ENCODE data around the gene MYH7. TPM values are rescaled to one million over a fixed set of nuclear protein-coding genes. Genes with fewer than 3 reads are reported as not detected.
A peak's percentile ranks its signal among the peaks of the same experiment; 100 is the strongest.

MYH7 gene
- total and polyA plus RNA-seq, 9 donors = 0.92 to 1.1 (median 0.95) TPM; not detected in 5

GRCh38 chr14:23370221-23370620, 65.2 kb downstream of the MYH7 start:
- 43 to 68% (median 46%) methylated on average over 1 of the region's 1 CpG for WGBS, 3 donors
- intact Hi-C loops (cut with DNase I) = loop anchor here in 2 of 4 donors (10.0 kb wide), 2 partner anchors 95 to 105 kb away; no protein-coding TSS in a partner anchor

GRCh38 chr14:23366426-23366921, 69.0 kb downstream of the MYH7 start:
- Histone ChIP-seq H3K4me3 (peak overlapping the region; percentile 44), H3K36me3 (no peaks in the 10 kb centered on the region), H3K27me3 (no peaks in the 10 kb centered on the region), H3K9me3 (no peaks in the 10 kb centered on the region), H3K4me1 (ENCODE audit: insufficient read depth) (no peaks in the 10 kb centered on the region), H3K27ac (peak overlapping the region; percentile 98 to 99)
- intact Hi-C loops (cut with DNase I) = no loop called here
- peak; percentile 83 to 88 (median 85) for DNase-seq
- WGBS, 3 donors = 4 to 15% (median 4%) methylated on average over 27 to 34 of the region's 34 CpGs
- no peak for TF ChIP-seq EP300 (IDR thresholded peaks at IDR 0.05)
- TF ChIP-seq CTCF (IDR thresholded peaks at IDR 0.05) = no peak
- TF ChIP-seq POLR2A (IDR thresholded peaks at IDR 0.05) = no peak

More at GRCh38 chr14:23370221-23370620, 65.2 kb downstream of the MYH7 start:
- TF ChIP-seq CTCF (IDR thresholded peaks at IDR 0.05) (no peak), POLR2A (IDR thresholded peaks at IDR 0.05) (no peak), EP300 (IDR thresholded peaks at IDR 0.05) (no peak)
- H3K27me3 ChIP-seq = no peaks in the 10 kb centered on the region
- H3K4me3 ChIP-seq = no peak overlapping the region
- H3K9me3 ChIP-seq = no peaks in the 10 kb centered on the region
- no peak overlapping the region for H3K27ac ChIP-seq
- no peaks in the 10 kb centered on the region for H3K36me3 ChIP-seq
- no peak for DNase-seq
- no peaks in the 10 kb centered on the region for H3K4me1 ChIP-seq (ENCODE audit: insufficient read depth)

- Histone ChIP-seq H3K4me1 (ENCODE audit: insufficient read depth) (no peaks in the 10 kb centered on the region), H3K27ac (peak overlapping the region; percentile 98 to 99), H3K9me3 (no peaks in the 10 kb centered on the region), H3K36me3 (no peaks in the 10 kb centered on the region), H3K4me3 (peak overlapping the region; percentile 44), H3K27me3 (no peaks in the 10 kb centered on the region)
- 0 to 2% (median 1%) methylated on average over 41 to 51 of the region's 51 CpGs for WGBS, 3 donors
- intact Hi-C loops (cut with DNase I) = no loop called here
- DNase-seq = peak; percentile 78 to 83 (median 81)
- TF ChIP-seq POLR2A (IDR thresholded peaks at IDR 0.05) = peak; percentile 74
- TF ChIP-seq EP300 (IDR thresholded peaks at IDR 0.05) = no peak
These were observed 69.6 kb downstream of the MYH7 start for GRCh38 chr14:23365732-23366425.

GRCh38 chr14:23365036-23365731, 70.3 kb downstream of the MYH7 start, which contains the start of gene EFS:
TSS of gene EFS (minus strand) at chr14:23365172. CDS start at chr14:23365025, 147 bp downstream.
- TF ChIP-seq POLR2A (IDR thresholded peaks at IDR 0.05) = peak; percentile 32
- no peak for TF ChIP-seq EP300 (IDR thresholded peaks at IDR 0.05)
- TF ChIP-seq CTCF (IDR thresholded peaks at IDR 0.05) = no peak
- intact Hi-C loops (cut with DNase I) = no loop called here
- H3K4me3 ChIP-seq = peak within 1 kb of the TSS; percentile 44
- DNase-seq = peak; percentile 58 to 77 (median 70)
- 1% methylated on average over 56 to 74 of the region's 74 CpGs for WGBS, 3 donors
- no peaks in the 10 kb centered on the region for H3K27me3 ChIP-seq
- H3K36me3 ChIP-seq = no peaks in the 10 kb centered on the region
- no peaks in the 10 kb centered on the region for H3K4me1 ChIP-seq (ENCODE audit: insufficient read depth)
- H3K27ac ChIP-seq = peak within 1 kb of the TSS; percentile 98 to 99
- H3K9me3 ChIP-seq = no peaks in the 10 kb centered on the region

Data from ovary (tissue), 9 donors.